Stimulated activated CD4-positive, alpha-beta T cell treated with anti-CD3 and anti-CD28 coated beads, Interleukin-15, amount 100 ng/mL, for 48 hours (primary cell): ENCODE measurements around the gene RXRA.

Experiments
- DNase-seq, 2 donors: peaks; one replicate each; pipeline ENCODE4 v3.0.0-alpha.2; 2020; ENCODE audit warnings: low read depth in 2 of 2

Gene RXRA

GRCh38 chr9:134355158-134355557, 28.9 kb downstream of the RXRA start:
- DNase-seq: no peak

GRCh38 chr9:134355561-134356279, 29.5 kb downstream of the RXRA start:
- DNase-seq: no peak

- DNase-seq: no peak
Measured at GRCh38 chr9:134356496-134357470, 30.5 kb downstream of the RXRA start.

DNA sequence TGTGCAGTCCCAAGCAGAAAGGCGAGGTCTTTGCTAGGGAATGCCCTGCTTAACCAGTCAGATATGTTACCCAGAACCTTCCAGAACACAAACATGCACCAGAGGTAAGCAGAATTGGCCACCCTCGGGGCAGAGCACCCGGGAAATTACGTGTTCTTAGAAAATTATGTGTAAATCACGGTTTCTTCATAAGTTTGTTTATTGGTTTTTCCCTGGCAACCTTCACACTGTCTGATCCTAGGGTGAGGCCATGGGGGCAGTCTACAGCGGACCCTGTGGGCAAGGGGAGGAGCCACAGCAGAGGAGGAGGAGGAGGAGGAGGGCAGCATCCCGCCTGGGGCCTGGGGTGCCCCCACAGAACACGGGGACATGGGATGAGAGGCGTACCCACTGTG, 31.4 kb downstream of the RXRA start:
- DNase-seq: no peak

DNA sequence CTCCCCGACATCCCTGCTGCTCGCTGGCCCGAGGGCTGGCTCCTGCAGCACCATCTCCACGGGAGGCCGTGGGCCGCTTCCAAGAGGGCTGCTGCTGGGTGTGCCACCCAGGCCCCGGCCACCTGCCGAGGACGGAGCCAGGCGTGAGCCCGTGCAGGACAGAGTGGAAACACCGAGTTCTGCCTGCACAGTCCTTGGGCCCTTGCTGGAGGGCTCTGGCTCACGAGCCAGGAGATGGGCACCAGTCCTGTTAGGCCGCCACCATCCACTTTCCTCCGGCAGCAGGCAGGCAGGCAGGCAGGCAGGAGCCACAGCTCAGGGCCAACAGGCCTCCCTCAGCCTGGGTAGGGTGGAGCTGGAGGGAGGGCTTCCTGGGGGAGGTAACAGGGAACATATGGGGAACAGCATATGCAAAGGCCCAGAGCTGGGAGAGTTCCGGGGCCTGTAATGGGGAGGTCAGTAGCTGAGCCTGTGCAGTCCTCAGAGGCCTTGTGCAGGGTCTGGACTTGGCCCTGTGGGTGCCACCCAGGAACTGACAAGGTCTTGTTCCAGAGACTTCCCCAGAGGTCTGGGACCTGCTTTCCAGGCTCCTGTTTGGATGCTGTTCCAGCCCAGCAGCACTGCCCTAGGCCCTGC, 31.9 kb downstream of the RXRA start:
- DNase-seq: no peak

- no peak for DNase-seq
Measured at GRCh38 chr9:134358662-134359319, 32.5 kb downstream of the RXRA start.

- DNase-seq: no peak
Measured at GRCh38 chr9:134359493-134360179, 33.4 kb downstream of the RXRA start.

DNA sequence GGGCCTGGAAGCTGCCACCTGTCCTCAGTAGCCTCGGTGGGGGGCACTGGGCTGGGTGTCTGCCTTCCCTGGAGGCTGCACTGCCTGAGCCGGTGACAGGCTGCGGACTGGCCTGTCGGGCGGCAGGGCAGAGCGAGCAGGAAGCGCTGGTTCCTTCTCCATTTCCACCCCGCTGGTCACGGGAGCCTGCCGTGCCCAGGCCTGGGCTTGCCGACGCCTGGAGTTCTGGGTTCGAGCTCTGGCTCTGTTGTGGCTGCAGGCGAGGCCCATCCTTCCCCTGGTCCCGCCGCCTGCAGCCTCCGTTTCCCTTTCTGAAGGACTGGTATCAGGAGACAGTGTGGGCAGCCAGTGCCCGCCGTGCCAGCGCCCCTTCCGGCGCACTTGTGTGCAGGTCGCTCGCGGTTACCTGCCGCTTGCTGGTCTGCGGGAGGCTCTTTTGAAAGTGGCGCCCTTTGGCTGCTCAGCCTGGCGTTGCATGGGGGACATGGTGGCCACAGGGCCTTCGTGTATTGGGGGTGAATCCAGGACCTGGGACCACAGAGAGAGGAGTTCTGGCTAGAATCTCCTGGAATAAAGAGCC, 34.0 kb downstream of the RXRA start:
- DNase-seq: no peak

DNA sequence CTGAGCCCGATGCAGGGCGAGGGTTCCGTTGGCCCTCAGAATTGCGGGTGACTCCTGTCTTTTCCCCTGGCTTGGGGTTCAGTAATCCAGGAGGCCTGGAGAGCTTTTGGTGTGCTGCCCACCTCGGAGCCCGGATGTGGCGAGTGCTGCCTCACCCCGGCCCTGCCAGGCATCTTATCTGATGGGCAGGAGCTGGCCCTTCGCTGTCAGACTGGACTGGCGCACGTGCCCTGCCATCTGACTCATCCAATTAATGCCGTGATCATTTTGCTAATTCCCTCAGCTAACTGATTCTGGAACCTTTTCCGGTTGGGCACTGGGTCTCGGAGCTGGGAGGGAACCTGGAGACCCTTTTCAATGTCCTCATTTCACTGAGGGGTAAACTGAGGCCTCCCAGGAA, 34.6 kb downstream of the RXRA start:
- no peak for DNase-seq

DNA sequence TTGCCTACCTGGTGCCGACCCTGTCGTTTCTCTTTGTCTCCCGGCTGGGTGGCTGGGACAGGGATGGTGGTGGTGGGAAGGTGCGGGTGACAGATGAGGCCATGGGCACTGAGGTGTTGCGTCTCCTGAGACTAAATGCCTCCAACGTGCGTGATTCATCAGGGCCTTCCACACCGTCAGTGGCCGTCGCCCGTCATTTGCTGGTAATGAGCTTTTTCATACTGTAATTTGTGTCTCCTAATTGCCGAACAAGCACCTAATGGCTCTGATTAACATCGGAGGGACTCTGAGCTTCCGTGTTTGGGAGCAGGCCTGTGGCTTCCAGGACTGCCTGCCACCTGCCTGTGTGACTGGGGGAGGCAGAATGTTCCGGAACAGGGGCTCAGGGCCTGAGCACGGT, 35.2 kb downstream of the RXRA start:
- DNase-seq: no peak

- DNase-seq: no peak
Measured at GRCh38 chr9:134361843-134362414, 35.7 kb downstream of the RXRA start.

DNA sequence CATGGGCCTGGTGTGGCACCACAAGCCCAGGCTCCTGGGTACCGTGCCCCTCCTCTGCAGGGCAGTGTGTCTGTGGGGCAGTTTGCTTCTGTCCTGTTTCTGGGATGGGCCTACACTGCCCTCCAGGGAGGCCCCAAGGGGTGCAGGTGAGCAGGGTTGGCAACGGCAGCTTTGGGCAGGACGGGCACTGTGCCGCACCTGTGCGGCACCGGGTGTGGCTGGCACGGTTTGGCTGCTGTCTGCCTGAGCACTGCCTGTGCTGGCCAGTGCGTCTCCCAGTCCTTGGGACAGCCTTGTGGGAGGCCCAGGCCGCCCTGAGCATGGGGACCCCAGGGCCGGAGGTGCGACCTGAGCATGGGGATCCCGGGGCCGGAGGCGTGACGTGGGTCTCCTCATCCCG, 37.2 kb downstream of the RXRA start:
- no peak for DNase-seq

DNA sequence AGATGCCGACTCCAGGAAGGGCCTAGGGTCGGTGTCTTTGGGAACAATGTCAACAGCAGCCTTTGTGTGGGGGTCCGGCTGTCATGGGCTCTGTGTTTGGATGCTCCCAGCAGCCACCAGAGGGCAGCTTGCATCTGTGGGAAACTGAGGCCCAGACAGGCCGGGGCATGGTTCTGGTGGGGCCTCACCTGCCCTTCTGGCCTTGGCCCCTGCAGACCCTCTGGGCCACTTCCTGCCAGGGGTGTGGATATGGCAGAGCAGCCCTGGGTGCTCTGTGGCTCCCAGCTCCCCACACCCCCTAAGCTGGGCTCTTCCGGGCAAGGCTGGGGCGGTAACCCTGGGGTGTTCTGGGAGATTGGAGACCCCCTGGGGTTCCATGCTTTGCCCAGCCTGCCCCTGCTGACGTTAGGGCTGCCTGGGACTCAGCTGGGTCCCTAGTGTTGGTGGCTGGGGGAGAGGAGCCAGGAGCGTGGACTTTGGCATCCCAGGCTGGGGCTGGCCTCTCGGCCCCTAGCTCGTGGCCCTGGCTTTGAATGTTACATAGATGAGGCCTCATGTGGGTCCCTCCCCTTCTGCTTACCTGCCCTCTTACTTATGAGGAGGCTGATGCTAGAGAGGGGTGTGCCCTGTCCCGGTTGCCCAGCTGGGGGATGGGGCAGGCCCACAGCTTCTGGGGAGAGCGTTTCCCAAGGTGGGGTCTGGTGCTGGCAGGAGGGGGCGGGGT, 38.3 kb downstream of the RXRA start:
- DNase-seq: no peak

DNA sequence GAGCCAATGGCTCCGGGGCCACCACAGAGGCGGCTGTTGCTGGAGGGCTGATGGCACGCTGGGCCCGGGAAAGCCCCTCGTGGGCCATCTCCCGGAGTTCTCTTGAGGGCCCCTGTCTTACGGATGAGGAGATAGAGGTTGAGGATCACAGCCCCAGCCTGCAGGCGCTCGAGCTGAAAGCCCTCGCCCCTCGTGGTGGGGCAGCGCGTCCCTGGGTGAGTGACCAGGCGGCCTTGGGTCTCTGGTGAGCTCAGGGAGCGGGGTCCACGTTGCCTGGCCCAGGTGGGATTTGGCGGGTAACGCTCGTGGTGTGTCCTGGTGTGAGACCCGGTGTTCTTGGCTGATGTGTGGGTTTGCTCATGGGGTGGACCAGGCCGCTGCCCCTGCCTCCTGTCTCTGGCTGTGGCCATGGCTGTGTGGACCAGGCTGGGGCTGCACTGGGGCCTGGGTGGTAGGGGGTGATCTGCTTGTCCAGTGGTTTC, 38.9 kb downstream of the RXRA start:
- DNase-seq: no peak

DNA sequence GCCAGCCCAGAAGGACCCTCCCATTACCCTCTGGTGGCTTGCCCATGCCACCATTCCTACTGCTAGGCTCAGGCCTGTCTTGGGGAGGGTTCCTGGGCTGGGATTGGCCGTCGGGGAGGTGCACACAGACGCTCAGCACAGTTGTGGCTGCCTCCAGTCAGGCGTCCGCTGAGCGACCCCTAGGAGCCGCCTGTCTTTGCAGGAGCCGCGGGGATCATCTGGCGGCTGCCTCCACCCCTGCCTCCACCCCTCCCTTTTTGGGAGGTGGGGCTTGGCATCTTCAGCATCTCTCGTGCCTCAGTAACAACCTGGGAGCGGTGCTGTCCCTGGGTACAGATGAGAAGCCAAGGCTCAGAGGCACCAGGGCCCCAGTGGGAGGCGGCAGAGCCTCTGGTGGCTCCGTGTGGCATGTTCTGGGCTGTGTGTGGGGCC, 39.6 kb downstream of the RXRA start:
- DNase-seq: no peak

GRCh38 chr9:134366223-134367031, 40.2 kb downstream of the RXRA start:
- DNase-seq: no peak

DNA sequence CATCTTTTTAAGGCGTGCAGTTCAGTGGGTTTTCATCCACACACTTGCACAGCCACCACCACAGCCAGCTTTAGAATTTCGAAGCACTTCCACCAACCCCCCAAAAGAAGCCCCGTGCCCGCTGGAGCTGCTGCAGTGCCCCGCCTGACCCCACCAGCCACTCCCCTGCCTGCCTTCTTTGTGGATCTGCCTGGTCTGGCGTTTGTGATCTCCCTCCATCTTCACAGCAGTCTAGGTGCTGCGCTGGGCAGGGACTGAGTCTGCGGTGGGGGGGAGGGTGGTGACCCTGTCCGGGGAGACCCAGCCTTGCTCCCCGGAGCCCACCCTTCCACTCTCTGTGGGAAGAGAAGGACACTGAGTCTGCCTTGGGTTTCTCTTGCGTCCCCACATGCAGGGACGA, 40.8 kb downstream of the RXRA start:
- no peak for DNase-seq

DNA sequence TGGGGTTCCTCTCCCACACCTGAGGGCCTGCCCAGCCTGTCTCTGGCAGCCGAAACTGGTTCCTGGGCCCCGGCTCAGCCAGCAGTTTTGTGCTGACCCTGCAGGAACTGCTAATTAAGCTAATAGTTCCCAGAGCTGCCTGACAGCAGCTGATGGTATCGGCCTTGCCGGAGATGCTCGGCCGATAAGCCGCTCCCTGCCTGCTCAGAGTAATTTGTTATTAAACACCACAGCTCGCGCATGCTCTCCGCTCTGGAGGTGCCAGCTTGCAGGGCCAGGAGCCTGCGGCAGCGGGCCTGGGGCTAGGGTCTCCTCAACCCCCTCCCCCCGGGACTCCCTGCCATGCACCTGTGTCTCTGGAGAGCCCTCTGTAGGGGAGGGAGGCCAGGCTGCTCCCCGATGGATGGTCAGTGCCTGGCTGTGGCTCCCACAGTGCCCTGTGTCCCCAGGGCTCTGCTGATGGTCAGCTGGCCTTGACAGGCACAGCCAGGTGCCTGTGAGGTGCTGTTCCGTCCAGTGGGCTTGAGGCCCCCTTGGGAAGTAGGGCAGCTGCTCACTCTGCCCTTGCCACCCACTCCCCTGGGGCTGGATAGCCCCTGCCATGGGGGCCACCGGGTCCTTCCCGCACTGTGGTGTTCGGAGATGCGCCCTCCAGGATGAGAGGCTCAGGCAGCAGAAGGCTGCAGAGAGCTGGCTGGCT, 41.7 kb downstream of the RXRA start:
- DNase-seq: no peak
